Liver (tissue), 3 donors: Measurements from ENCODE around the gene TRIM71.

ENCODE experiments used
- EGR1 ChIP-seq, 2 donors: IDR thresholded peaks; 2 replicates each; pipeline ENCODE4 v1.6.1; 2016 to 2018; ENCODE audit warnings: antibody characterized with exemption in 2 of 2, low read depth in 2 of 2
- JUND ChIP-seq, 2 donors: IDR thresholded peaks; 2 replicates each; pipeline ENCODE4 v1.6.1; 2016; ENCODE audit warnings: antibody characterized with exemption in 2 of 2
- REST ChIP-seq: IDR thresholded peaks from 2 replicates; pipeline ENCODE4 v1.6.1; 2016; ENCODE audit warnings: antibody characterized with exemption, mild to moderate bottlenecking
- TF ChIP-seq, protein P1 (sequence below): fragments of 150-350 bp; IDR thresholded peaks from 2 replicates; pipeline ENCODE4 v1.5.1; 2017; ENCODE audit warnings: improper control_type of control experiment, low read depth, low read length; ENCODE audit not compliant: missing input control
- donor health status: healthy.
- donor health status: healthy.

DNA sequence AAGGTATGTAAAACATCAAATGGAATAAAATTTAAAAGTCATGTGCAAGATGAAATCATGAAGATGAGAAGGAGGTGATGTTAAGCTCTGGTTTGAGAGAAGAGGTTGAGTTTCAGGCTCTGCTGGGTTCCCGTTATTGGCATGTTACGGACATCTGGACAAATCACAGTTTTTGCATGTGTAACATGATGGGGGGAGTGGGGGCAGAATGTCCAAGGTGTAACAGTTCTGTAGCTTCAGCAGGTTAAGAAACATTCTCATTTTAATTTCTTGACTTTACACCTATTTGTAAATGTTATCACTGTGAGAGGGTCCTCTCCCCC is 17.2 kb downstream of the TRIM71 start:
- TF ChIP-seq REST (no peak), EGR1 (IDR thresholded peaks at IDR 0.05; ENCODE audit: low read depth in 2 of 2) (no peak), JUND (IDR thresholded peaks at IDR 0.05) (no peak)
- TF ChIP-seq, protein P1, sequence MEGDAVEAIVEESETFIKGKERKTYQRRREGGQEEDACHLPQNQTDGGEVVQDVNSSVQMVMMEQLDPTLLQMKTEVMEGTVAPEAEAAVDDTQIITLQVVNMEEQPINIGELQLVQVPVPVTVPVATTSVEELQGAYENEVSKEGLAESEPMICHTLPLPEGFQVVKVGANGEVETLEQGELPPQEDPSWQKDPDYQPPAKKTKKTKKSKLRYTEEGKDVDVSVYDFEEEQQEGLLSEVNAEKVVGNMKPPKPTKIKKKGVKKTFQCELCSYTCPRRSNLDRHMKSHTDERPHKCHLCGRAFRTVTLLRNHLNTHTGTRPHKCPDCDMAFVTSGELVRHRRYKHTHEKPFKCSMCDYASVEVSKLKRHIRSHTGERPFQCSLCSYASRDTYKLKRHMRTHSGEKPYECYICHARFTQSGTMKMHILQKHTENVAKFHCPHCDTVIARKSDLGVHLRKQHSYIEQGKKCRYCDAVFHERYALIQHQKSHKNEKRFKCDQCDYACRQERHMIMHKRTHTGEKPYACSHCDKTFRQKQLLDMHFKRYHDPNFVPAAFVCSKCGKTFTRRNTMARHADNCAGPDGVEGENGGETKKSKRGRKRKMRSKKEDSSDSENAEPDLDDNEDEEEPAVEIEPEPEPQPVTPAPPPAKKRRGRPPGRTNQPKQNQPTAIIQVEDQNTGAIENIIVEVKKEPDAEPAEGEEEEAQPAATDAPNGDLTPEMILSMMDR, result no peak
